GM23338 (cell line): Measurements from ENCODE around the gene TNFRSF4. TPM values are rescaled to one million over a fixed set of nuclear protein-coding genes. Genes with fewer than 3 reads are reported as not detected.

Experiments
- ATAC-seq: fragments of 200-7000 bp; cut with Tn5 transposase; 3 replicates; pipeline ENCODE4 v1.9.1; 2020
- DNase-seq: peaks from one replicate; pipeline ENCODE4 v3.0.0-alpha.2; 2015; ENCODE audit warnings: low spot score
- H2AFZ ChIP-seq: fragments of 200-600 bp; sonication (generic); 2 replicates; pipeline ENCODE4 v1.8.0; 2016; ENCODE audit warnings: antibody characterized with exemption, mild to moderate bottlenecking, moderate library complexity
- H3F3A ChIP-seq: fragments of 200-600 bp; sonication (generic); replicated peaks from 2 replicates; pipeline ENCODE4 v1.8.0; 2017; ENCODE audit warnings: antibody characterized with exemption, mixed run types, low read depth
- H3K27ac ChIP-seq: fragments of 200-600 bp; sonication (generic); 2 replicates; pipeline ENCODE4 v1.6.1; 2016; ENCODE audit warnings: low read depth
- H3K27me3 ChIP-seq: fragments of 200-600 bp; sonication (generic); 2 replicates; pipeline ENCODE4 v1.8.0; 2016; ENCODE audit warnings: mild to moderate bottlenecking, mixed run types, moderate library complexity; ENCODE audit not compliant: insufficient read depth
- H3K36me3 ChIP-seq: fragments of 200-600 bp; sonication (generic); 2 replicates; pipeline ENCODE4 v1.8.0; 2016; ENCODE audit warnings: mild to moderate bottlenecking; ENCODE audit not compliant: insufficient read depth
- H3K4me1 ChIP-seq: fragments of 200-600 bp; sonication (generic); 2 replicates; pipeline ENCODE4 v1.8.0; 2016; ENCODE audit warnings: mild to moderate bottlenecking, moderate library complexity; ENCODE audit not compliant: insufficient read depth
- H3K4me2 ChIP-seq: fragments of 200-600 bp; sonication (generic); 2 replicates; pipeline ENCODE4 v1.7.1; 2017; ENCODE audit warnings: mixed run types
- H3K4me3 ChIP-seq: fragments of 200-600 bp; sonication (generic); 2 replicates; pipeline ENCODE4 v1.6.1; 2016; ENCODE audit warnings: mixed run types
- H3K79me2 ChIP-seq: fragments of 200-600 bp; sonication (generic); replicated peaks from 2 replicates; pipeline ENCODE4 v1.8.0; 2017; ENCODE audit warnings: mild to moderate bottlenecking; ENCODE audit not compliant: insufficient read depth
- H3K9me2 ChIP-seq: fragments of 200-600 bp; sonication (generic); 2 replicates; pipeline ENCODE4 v1.8.0; 2017; ENCODE audit not compliant: insufficient read depth
- H4K20me1 ChIP-seq: fragments of 200-600 bp; sonication (generic); replicated peaks from 2 replicates; pipeline ENCODE4 v1.8.0; 2017; ENCODE audit warnings: mild to moderate bottlenecking; ENCODE audit not compliant: insufficient read depth
- H3K27ac Mint-ChIP-seq: 2 replicates; pipeline ENCODE4 v1.8.0; 2020; ENCODE audit warnings: inconsistent platforms, mild to moderate bottlenecking, moderate library complexity, mixed read lengths
- H3K27me3 Mint-ChIP-seq: 3 replicates; pipeline ENCODE4 v1.8.0; 2022; ENCODE audit warnings: low read depth, mild to moderate bottlenecking, moderate library complexity, mixed read lengths, inconsistent platforms; ENCODE audit not compliant: insufficient read depth, poor library complexity
- H3K36me3 Mint-ChIP-seq: 3 replicates; pipeline ENCODE4 v1.8.0; 2021; ENCODE audit warnings: low read depth, mild to moderate bottlenecking, inconsistent platforms, moderate library complexity, mixed read lengths
- H3K4me1 Mint-ChIP-seq: 3 replicates; pipeline ENCODE4 v1.8.0; 2020; ENCODE audit warnings: mild to moderate bottlenecking, inconsistent platforms, mixed read lengths
- H3K4me3 Mint-ChIP-seq: 3 replicates; pipeline ENCODE4 v1.8.0; 2021; ENCODE audit warnings: moderate library complexity, mild to moderate bottlenecking, inconsistent platforms, mixed read lengths
- H3K9me3 Mint-ChIP-seq: 3 replicates; pipeline ENCODE4 v1.8.0; 2020; ENCODE audit warnings: moderate library complexity, mild to moderate bottlenecking, inconsistent platforms, mixed read lengths
- CREB1 ChIP-seq: fragments of 250-450 bp; sonication (Bioruptor Pico); IDR thresholded peaks from 2 replicates; pipeline ENCODE4 v1.5.0; 2020; ENCODE audit warnings: low read depth, mild to moderate bottlenecking, moderate library complexity
- ETS1 ChIP-seq: IDR thresholded peaks from 2 replicates; pipeline ENCODE4 v1.6.1; 2016; ENCODE audit warnings: antibody characterized with exemption
- EZH2 ChIP-seq: fragments of 200-600 bp; sonication (generic); IDR thresholded peaks from one replicate; pipeline ENCODE4 v1.8.0; 2017; ENCODE audit warnings: antibody characterized with exemption, mild to moderate bottlenecking, low read depth; ENCODE audit not compliant: unreplicated experiment
- EZH2phosphoT487 ChIP-seq: fragments of 200-600 bp; sonication (generic); IDR thresholded peaks from one replicate; pipeline ENCODE4 v1.8.1; 2018; ENCODE audit warnings: antibody characterized with exemption; ENCODE audit not compliant: unreplicated experiment
- JUNB ChIP-seq: IDR thresholded peaks from one replicate; pipeline ENCODE4 v1.6.1; 2016; ENCODE audit warnings: antibody characterized with exemption; ENCODE audit not compliant: unreplicated experiment
- NANOG ChIP-seq: IDR thresholded peaks from 2 replicates; pipeline ENCODE4 v1.6.1; 2016; ENCODE audit warnings: antibody characterized with exemption, borderline replicate concordance
- POLR2AphosphoS5 ChIP-seq: IDR thresholded peaks from 2 replicates; pipeline ENCODE4 v1.6.1; 2016; ENCODE audit warnings: antibody characterized with exemption, low read depth
- STAT1 ChIP-seq: IDR thresholded peaks from one replicate; pipeline ENCODE4 v1.6.1; 2016; ENCODE audit warnings: antibody characterized with exemption; ENCODE audit not compliant: unreplicated experiment
- ZNF114 ChIP-seq: fragments of 250-450 bp; sonication (Bioruptor Pico); IDR thresholded peaks from 2 replicates; pipeline ENCODE4 v1.5.0; 2020; ENCODE audit warnings: mild to moderate bottlenecking, moderate library complexity
- ZNF331 ChIP-seq: fragments of 250-450 bp; sonication (Bioruptor Pico); IDR thresholded peaks from 2 replicates; pipeline ENCODE4 v1.5.0; 2020; ENCODE audit warnings: low read depth, mild to moderate bottlenecking, moderate library complexity
- ZNF462 ChIP-seq: fragments of 250-450 bp; sonication (Bioruptor Pico); IDR thresholded peaks from 2 replicates; pipeline ENCODE4 v1.5.0; 2020; ENCODE audit warnings: mild to moderate bottlenecking, moderate library complexity
- polyA plus RNA-seq: library from polyadenylated mRNA; unstranded; fragments of >200 nt; fragmentation: Nextera tagmentation; extraction: Ambion mirVana; gene quantifications from 2 replicates; pipeline ENCODE4 v1.2.1, GENCODE V29; 2016
- total RNA-seq: library from RNA; depleted of rRNA; stranded (reverse); fragments of >200 nt; shearing (Covaris generic); gene quantifications from 2 replicates; pipeline ENCODE4 v1.2.3, GENCODE V29; 2014

The TNFRSF4 gene
- total and polyA plus RNA-seq, 2 experiments from 2014 or later: not detected

GRCh38 chr1:1187938-1188337, 26.0 kb downstream of the TNFRSF4 start (continued):
- TF ChIP-seq ZNF462 (no peak), JUNB (no peak), NANOG (no peak), EZH2 (no peak), POLR2AphosphoS5 (no peak), EZH2phosphoT487 (no peak), ETS1 (no peak), STAT1 (no peak), ZNF331 (no peak)

DNA sequence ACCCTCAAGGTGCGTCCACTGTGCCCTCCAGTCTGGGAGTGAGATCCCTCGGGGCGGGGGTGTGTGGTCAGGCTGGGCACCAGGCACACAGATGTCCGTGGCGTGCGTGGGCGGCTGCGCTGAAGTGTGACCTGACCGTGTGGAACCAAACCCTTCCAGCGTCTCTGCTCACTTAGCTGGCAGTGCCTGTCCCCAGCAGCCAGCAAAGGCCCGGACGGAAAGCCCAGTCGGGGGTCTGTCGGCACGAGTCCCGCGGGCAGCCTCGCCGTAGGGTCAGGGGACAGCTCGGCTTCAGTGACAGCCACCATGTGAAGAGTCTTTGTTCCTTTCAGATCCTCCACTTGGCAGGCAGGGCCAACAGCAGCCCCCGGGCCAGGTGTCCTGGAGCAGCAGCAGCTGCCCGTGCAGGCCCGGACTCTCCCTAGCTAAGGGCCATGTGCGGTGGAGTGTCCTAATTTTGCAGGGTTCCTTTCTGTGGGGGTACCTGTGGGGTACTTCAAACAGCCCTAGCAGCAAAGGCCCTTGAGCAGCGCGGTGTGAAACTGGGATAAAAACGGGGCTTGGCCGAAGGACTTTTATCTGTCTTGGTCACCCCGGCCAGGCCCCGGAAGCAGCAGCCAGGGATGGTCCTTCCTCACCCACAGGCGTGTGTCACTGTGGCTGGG, 28.7 kb downstream of the TNFRSF4 start:
- H3K9me3 Mint-ChIP-seq: peaks cover 4% of the 10 kb centered on the region
- H3K27ac Mint-ChIP-seq: no peak overlapping the region
- Histone ChIP-seq H3K79me2 (no peaks in the 10 kb centered on the region), H3K4me1 (no peaks in the 10 kb centered on the region), H3K27ac (no peak overlapping the region), H3K27me3 (no peaks in the 10 kb centered on the region), H3K4me2 (no peak overlapping the region), H2AFZ (no peak overlapping the region), H3K36me3 (no peaks in the 10 kb centered on the region), H3F3A (no peaks in the 10 kb centered on the region), H3K9me2 (no peaks in the 10 kb centered on the region), H3K4me3 (no peak overlapping the region), H4K20me1 (no peaks in the 10 kb centered on the region)
- peak; percentile 1 for DNase-seq
- no peaks in the 10 kb centered on the region for H3K4me1 Mint-ChIP-seq
- H3K27me3 Mint-ChIP-seq: peaks cover 5% of the 10 kb centered on the region
- H3K36me3 Mint-ChIP-seq: no peaks in the 10 kb centered on the region
- H3K4me3 Mint-ChIP-seq: no peak overlapping the region; the same call in 2 of the 3 replicates
- no peak for ATAC-seq
- no peak for TF ChIP-seq CREB1 (CRISPR knock-in tag)
- TF ChIP-seq ZNF114 (CRISPR knock-in tag): no peak
